ENCODE measurements around the gene CCNK.

Gene CCNK

DNA sequence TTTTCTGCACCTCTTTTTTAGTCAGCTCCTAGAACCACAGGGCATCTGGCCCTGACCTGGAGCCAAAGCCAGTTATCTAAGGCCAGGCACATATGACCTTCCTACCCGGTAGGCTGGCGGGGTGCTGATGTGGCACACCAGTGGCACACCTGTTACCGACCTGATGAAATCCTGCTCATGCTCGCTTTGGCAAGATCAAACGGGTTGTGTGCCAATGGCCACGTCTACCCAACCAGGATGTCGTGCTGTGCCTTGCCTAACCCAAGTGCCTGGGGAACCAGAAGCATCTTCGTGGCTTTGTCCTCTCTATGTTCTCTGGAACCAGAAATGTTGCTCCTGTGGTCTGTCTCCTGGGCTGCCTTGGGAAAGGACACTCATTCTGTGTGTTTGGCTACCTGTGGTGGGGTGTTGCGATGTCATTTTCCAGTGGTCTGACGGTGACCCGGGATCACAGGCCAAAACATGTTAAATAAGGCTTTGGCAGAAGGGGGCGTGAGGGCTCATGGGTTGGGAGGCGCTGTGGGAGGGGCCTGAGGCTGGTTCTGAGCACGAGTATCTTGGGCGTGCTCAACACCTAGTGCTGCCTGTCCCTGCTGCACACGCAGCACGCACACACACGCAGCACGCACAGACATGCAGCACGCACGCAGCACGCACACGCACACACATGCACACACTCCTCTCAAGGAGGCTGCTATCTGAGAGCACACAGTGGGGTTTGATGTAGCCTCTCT lies 27.9 kb downstream of the CCNK start:
- no peak for DNase-seq

DNA sequence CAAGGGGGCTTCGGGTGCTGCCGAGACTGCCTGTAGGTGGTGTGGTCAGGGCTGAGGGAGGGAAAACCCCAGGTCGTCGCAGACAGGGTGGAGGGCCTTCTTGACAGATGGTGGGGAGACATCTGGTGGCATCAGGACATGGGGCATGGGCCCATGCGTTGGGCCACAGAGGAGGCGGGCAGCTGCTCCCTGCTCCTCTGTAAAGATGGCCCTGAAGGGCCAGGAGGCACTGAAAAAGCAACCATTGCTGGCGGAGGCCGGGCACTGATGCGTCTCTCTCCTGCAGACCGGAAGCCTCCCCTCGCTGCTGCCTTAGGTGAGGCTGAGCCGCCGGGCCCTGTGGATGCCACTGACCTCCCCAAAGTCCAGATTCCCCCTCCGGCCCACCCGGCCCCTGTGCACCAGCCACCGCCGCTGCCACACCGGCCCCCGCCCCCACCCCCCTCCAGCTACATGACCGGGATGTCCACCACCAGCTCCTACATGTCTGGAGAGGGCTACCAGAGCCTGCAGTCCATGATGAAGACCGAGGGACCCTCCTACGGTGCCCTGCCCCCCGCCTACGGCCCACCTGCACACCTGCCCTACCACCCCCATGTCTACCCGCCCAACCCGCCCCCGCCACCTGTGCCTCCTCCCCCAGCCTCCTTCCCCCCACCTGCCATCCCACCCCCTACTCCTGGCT lies 28.8 kb downstream of the CCNK start:
- no peak for DNase-seq

DNA sequence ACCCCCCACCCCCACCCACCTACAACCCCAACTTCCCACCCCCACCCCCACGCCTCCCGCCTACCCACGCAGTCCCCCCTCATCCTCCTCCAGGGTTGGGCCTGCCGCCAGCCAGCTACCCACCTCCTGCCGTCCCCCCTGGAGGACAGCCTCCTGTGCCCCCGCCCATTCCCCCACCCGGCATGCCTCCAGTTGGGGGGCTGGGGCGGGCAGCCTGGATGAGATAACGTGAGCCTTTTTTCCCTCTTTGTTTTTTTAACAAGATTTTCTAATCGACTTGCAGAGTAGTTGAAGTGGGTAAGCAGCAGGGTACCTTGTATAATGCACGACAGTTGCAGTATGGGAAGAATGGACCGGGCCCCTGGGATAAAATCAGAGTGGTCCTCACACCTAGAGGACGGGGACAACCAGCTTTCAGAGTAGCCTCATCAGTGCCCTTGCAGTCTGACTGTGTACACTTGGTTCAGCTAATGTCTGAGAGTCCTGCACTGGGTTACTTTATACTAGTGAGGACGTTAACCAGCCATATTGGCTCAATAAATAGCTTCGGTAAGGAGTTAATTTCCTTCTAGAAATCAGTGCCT lies 29.4 kb downstream of the CCNK start:
- DNase-seq: no peak

DNA sequence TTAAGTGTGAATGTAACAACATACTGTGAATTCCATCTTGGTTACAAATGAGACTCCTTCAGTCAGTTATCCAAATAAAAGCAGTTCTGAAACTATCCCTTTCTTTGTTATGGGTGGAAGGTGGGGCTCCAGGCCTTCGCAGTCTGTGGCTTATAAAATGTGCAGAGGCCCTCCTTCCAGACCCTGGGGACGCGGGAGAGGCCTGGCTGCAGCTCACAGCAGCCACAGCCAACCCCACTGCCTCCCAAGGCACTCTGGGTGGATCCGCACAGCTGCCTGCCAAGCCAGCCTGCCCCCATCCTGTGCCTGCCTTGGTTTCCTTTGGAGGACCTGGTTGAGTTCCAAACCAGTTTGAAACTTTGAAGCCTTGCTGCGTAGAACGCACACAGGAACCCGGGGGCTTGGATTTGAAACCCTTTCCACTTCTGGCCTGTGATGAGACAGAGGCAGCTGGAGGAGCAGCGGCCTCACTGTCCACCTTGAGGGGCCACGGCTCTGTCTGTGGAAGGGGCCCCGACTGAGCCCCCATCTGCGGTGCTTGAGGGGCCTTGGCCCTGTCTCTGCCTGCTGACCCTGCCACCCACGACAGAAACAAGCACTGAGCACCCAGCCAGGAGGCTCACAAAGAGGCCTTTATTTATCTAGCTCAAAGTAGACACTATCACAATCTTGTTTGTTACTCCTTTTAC lies 30.4 kb downstream of the CCNK start:
- peak; percentile 11 to 43 for DNase-seq

DNA sequence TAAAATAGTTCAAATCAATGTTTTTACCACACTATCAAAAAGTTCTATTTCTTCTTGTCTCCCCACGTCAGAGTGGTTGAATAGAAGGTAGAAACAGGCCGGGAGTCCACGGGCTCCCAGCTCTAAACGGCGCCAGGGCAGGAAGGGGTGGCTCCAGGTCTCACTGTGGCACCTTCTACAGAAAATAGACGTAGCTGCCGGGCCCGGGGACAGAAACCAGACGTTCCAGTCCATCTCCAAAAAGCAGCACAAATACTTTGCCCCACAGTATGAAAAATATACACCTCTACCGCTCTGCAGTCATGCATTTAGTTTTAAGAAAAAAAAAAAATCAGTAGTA lies 30.9 kb downstream of the CCNK start:
- no peak for DNase-seq

DNA sequence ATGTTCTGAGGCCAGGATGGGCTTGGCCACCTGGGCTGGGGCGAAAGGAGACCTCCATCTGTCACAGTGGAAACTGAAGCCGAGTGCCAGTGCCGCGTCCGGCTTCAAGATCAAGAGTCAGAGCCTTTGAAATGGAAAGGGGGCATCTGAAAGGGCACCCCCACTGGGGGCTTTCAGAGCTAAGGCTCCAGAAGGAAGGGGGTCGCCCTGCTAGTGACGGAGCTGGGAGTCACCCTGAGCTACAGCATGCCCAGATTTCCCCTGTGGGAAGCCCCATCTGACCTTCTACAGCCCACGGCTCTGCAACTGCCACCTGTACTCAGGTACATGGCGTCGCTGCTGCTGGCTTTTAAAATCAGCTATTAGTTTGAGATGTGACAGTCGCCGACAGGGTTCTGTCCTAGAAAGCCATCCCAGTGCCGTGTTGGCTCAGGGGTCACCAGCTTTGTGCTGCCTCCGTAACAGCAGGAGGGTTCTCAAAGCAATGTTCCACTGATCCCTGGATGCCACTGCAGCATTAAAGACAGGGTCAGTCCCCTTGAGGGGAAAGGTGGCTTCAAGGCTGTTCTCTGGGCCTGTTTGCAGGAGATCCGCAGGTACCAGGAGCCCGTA lies 31.5 kb downstream of the CCNK start:
- no peak for DNase-seq

DNA sequence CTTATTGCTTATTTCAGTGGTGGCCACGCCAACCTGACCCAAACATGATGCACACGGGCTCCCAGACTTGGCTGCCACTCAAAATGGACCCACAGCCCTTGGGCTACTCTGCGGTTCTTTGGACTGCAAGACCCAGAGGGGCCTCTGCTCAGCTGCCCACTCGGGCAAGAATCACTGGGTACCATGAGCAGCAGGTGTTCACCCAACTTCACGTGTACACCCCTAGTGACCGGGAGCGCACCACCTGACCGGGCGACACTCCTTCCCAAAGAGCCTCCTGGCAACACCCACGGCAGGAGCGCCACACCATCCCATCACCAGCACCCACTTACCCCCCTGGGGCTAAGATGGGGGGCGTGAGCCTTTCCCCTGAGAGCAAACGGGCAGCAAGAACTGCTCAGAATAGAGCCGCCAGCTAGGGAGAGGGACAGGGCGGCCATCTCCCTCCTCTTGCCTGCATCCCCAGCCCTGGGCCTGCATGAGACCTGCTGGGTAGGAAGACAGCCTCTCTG lies 32.0 kb downstream of the CCNK start:
- DNase-seq: no peak

DNA sequence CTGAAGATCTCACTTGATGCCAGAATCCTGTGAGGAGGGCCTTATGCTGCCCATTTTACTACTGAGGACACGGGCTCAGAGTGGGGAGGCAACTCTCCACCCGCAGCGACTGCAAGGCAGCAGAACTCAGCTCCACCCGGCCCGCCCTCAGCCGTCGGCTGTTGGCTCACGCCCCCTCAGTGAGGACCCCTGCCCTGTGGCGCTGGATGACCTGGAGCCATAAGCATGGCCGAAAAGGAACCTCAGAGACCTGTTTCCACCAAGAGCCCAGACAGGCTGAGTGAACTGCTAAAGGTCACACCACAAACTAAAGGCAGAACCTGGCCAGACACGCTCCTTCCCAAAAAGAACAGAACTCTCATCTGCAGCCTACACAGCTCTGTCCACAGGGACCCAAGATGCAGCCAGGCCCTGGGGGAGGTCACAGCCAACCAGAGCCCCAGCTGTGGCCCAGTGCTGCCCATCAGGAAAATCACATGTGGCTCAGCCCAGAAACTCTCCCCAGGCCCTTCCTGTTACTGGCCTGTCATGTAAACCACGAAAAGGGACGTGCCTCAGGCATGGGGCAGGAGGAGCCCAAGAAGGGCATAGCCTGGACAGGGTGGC lies 32.8 kb downstream of the CCNK start:
- no peak for DNase-seq

DNA sequence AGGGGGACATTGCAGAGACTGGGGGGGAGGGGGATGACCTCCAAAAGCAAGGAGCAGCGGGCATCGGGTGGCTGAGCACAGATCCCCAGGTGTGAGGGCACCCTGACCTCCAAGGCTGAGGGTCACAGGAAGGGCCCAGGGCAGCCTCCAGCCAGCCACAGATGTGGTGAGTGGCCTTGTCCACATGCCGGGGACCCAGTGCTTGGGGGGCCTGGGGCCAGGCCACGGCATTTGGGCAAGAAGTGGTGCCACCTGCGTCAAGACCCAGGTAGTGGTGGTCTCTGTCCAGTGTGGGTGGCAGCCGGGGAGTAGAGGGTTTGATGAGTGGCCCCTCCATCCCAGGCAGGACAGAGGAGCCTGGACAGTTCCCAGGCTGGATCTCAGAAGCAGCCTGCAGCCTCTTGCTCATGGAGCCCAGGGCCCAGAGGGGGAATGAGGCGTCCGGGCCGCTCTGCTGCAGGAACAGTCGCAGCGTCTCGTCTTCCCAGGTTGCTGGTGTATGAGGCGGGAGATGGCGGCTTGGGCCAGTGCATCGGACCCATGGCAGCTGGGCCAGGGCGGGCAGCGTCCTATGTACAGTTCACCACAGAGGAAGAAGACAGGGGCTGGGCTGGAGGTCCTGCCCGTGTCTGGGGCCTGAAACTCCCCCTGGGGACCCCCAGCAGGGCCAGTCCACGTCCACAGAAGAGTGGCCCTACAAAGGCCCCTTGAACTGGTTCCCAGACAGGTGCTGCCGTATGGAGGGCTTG lies 33.5 kb downstream of the CCNK start:
- DNase-seq: no peak

DNA sequence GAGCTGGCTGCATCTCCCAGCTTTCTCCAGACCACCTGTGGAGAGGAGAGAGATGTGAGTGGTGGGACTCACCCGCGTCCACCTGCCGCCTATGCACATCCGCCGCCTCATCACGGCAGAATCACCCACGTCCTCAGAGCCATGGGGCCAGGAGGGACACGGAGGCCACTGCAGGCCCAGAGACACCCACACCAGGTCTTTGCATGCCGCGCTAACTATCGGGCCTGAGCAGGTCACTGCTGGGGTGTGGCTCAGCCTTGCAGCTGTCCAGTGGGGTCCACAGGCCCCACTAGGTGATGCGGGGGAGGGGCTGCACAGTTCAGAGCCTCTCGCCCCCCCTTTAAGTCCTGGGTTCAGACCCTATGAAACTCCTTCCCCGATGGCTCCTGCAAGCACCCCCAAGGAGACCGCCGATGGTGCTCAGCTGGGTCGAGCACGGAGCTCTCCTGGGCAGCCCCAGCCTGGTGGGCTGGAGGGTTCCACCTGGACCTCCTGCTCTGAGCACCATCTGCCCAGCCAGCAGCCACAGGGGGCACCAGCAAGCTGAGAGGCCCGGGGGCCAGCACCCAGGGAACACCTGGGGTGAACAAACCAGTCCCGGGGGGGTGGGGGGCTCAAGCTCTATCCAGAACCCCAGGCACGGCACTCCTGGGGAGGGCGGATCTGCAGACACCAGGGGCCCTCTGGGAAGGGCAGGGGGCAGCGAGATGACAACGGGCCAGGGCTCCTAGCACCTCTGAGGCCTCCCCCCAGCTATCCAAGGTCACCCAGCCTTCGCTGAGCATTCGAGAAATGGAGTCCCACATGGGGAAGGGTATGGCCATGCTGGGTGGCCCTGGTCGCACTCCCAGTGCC lies 34.3 kb downstream of the CCNK start:
- no peak for DNase-seq

DNA sequence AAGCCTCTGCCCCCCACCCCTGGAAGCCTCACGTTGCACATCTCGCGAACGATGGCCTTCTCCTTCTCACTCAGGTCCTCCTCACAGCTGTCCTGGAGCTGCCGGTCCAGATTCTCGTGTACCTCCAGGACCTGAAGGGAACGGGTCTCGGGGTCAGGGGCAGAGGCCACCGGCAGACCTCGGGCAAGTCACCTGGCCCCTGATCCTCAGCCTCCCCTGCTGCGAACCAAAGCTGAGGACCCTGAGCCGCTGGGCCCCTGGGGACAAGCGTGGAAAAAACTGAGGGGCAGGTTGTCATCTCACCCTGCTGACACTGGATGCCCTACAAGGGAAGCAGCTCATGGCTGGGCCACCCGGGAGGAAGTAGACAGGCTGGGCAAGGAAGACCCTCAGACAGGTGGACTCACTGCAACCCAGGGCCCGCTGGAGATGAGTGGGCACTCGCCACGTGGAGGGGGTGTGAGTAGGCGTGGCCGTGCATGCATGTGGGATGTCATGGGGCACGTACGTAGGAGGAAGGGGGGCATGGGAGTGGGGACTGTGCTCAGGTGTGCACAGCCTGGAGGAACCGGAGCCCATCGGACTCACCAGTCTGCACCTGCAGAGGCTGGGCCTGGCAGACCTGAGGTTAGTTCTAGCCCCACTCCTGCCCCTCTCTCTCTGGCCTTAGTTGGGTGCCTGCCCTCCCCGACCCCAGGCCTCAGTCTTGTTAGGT lies 35.1 kb downstream of the CCNK start:
- DNase-seq: no peak

DNA sequence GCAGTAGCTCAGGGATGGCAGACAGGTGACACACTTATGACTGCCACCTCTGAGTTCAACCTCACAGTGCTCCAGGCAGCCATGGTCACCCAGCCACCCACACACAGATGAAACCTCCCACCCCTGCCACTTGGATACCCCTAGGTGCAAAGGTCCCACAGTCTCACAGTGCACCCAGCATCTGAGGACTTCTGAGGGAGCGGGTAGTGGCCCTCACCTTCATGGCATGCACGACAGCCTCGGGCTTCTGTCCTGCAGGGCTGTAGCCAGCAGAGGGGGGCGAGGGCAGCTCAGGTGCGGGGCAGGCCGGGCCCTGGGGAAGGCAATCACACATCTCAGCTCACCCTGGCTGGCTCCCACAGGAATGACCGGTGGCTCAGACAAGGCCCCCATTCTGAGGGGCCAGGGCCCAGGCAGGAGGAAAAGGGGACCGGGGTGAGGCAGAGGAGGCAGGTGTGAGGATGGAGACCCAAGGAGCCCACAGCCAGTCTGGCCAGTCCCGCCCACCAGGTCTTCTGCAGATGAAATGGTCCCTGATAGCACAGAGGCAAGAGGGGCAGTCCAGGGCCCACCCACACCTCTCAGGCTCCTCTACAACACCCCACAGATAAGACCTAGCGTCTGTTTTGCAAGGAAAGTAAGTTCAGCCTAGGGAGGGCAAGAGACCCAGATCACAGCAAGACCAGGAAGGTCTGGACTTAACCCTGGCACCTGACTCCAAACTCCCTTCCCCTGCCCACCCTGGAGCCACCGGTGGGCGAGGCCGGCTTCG lies 35.8 kb downstream of the CCNK start:
- no peak for DNase-seq

DNA sequence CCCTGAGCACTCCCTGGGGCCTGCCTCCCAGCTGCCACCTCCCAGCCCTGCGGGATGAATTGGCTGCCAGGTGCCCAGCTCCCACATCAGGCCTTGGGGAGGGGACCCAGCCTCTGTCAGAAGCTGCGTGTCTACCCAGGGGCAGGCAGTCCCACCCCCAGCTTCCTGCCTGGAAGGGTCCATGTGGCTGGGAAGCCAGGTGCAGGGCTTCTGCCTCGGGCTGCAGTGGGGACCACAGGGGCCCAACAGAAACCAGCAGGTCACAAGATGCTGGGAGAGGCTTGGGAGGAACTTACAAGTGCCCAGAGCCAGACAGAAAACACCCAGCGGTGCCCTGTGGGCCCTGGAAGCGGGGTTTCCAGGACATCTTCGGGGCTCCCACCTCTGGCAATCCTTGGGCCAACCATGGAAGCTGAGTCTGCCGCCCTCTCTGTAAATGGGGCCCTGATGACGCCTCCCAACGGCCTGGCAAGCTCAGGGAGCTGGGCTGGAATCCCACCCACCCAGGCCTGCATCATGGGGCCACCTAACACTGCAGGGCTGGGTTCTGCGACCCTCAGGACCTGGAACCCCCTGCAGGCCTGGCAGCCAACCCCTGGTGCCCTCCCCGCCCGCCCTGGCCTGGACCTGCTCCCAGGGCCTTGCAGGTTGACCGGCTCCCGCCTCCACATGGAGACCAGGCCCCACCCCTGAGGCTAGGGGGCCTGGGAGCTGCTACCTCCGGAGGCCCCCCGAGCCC lies 36.6 kb downstream of the CCNK start:
- no peak for DNase-seq

DNA sequence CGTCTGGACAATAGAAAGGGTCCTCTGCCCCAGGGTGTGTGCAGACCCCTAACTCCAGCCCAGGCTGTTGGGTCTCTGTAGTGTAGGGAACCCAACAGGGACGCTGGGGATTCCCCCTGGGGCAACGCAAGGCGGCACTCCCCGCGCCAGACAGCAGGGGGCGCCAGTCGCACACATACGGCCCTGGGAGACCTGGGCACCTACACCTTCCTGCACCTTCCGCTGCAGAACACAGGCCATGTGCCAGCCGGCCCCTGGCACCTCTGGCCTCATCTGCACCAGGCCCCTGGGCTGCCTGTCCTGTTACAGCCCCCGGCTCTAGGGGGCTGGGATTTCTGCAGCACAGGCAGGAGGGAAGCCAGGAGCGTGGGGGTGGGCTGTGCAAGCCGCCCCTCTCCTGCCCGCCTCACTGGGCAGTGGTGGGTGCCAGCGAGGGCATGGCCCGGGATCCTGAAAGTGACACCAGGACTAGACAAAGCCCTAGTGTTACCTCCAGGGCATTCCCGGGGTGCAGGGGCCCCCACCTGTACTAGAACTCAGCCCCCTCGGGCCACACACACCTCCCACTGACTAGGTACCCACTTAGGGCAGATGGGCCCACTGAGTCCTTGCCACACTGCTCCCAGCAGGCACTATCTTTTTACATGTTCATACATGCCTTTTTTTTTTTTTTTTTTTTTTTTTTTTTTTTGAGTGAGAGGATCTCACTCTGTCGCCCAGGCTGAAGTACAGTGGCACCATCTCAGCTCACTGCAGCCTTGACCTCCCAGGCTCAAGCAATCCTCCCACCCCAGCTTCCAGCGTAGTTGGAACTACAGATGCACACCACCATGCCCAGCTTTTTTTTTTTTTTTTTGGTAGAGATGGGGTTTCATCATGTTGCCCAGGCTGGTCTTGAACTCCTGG lies 37.5 kb downstream of the CCNK start:
- DNase-seq: peak in 1 of 2 donors; percentile 59

DNA sequence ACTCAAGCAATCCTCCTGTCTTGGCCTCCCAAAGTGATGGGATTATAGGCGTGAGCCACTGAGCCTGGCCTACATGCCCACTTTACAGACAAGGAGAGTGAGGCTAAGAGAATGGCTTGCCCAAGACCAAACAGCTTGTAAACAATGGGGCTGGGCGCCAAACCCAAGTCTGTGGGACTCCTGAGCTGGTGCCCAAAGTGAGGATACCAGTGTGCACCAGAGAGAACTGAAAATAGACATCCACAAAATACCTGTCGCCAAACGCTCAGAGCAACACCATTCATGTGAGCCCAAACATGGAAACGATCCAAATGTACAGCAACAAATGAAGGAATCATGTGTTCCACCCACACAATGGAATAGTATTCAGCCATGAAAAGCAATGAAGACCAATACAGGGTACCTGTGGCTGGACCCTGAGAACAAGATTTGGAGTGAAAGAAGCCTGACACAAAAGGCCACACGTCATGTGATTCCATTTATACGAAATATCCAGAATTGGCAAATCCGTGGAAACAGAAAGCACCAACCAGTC lies 38.2 kb downstream of the CCNK start:
- no peak for DNase-seq

DNA sequence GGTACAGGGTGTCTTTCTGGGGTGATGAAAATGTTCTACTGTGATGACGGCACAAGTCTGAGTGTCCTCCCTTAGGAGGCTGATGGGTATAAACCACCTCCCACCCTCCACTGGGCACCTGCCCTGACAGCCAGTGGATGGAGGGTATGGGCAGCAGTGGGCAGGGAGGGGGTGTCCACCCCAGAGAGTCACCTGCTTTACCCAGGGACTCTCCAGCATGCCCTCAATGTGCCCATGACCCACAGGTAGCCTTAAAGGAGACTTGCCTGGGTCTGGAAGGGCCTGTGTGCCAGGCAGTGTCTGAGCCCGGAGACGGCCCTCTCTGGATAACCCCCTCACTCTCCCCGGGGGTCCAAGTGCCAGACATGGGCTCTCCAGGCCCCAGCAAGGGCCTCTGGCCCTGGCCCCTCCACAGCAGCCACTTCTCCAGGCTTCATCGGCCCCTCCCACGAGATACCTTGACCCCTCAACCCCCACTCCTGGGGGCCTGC lies 38.8 kb downstream of the CCNK start:
- DNase-seq: no peak

DNA sequence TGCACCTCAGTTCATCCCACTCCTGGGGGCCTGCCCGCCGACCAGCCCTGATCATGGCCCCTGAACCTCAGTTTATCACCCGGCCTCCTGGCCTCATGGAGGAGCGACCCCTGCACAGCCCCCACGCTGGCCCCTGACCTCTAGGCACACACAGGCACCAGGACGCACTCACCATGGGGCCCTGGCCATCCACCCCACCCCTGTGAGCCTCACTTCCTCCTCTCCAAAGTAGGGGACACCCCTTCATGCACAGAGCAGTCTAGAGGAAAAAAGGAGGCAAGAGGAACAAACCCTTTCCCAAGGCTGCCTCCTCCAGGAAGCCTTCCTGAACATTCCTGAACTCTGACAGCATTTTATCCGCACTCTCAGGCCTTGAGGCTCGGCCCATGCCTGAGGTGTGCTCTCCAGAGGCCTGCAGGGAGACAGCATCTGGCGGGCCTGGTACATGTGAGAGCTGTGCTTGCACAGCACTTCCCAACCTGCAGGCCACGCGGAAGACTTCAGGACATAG lies 39.4 kb downstream of the CCNK start:
- no peak for DNase-seq
